Measurements from ENCODE around the gene ACTL8. TPM values are rescaled to one million over a fixed set of nuclear protein-coding genes. Genes with fewer than 3 reads are reported as not detected.

Gene ACTL8
- total and polyA plus RNA-seq, 2 of the 4 experiments (the other 2 are of a cell fraction): under 0.01 to 0.07 TPM

DNA sequence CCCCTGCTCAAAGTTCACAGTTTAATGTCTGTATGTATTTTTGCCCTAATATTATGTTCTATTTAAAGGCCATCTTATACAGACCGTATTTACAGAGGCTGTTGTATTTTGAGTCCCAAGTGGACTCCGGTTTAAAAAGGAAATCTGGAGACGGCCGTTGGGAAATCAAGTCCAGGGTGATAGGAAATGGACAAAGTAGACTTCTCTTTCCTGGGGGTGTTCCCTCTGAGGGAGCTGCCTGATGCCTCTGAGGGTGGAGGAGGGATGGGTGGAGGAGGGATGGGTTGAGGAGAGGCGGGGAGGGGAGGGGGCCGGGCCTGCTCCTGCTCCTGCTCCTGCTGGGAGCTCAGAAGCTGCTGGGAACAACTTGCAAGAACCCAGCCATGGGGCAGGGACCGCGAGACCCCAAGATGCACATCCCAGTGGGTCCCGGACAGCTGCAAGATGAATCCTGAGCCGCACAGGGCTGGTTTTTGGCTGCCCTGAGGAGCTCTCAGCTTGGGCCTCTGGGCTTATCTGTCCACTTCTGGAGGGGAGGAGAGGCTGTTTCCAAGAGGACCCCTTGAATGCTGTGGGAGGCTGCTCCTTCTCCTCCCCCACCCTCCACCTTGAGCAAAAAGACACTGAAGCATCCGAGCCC, 12.0 kb upstream of the ACTL8 start:
- Histone ChIP-seq H3K27me3 (ENCODE audit: control insufficient read depth, insufficient read depth, low read length) (peaks cover 23% of the 10 kb centered on the region; the same call in 1 of the 2 replicates), H3K9me1 (ENCODE audit: insufficient read depth, low read length) (no peaks in the 10 kb centered on the region), H4K8ac (ENCODE audit: low read depth in 2 of 2, low read length in 2 of 2) (no peak overlapping the region), H2BK15ac (ENCODE audit: low read depth, low read length) (no peak overlapping the region), H2BK120ac (ENCODE audit: low read depth, low read length) (no peak overlapping the region), H3K79me1 (ENCODE audit: low read depth in 1 of 2, low read length in 2 of 2) (no peaks in the 10 kb centered on the region), H3K4me3 (ENCODE audit: insufficient read depth, low read depth, low read length) (no peak overlapping the region), H3K4me2 (ENCODE audit: low read depth, low read length) (no peak overlapping the region), H3K4ac (ENCODE audit: low read depth, low read length) (no peak overlapping the region), H3K4me1 (ENCODE audit: control insufficient read depth, insufficient read depth, low read length) (no peaks in the 10 kb centered on the region), H4K5ac (ENCODE audit: low read depth, low read length) (no peak overlapping the region), H3K23ac (ENCODE audit: low read depth, low read length) (no peak overlapping the region), H3K14ac (replicated peaks; ENCODE audit: low read depth, low read length) (no peak overlapping the region), H3K27ac (ENCODE audit: insufficient read depth, low read length) (no peak overlapping the region), H2AK9ac (replicated peaks; ENCODE audit: low read depth, low read length, poor library complexity) (no peak overlapping the region), H3K9me3 (ENCODE audit: control insufficient read depth, insufficient read depth, low read length) (no peaks in the 10 kb centered on the region), H2BK20ac (ENCODE audit: low read depth, low read length) (no peak overlapping the region), H2BK5ac (ENCODE audit: low read depth, low read length, poor library complexity, severe bottlenecking) (no peak overlapping the region), H2AFZ (replicated peaks; ENCODE audit: low read length, poor library complexity) (no peak overlapping the region), H3K36me3 (ENCODE audit: control insufficient read depth, insufficient read depth, low read length) (no peaks in the 10 kb centered on the region), H3K18ac (ENCODE audit: low read depth, low read length) (no peak overlapping the region), H2AK5ac (ENCODE audit: low read depth, low read length) (no peak overlapping the region), H4K20me1 (ENCODE audit: insufficient read depth, low read length) (no peaks in the 10 kb centered on the region), H4K91ac (ENCODE audit: insufficient read depth, low read depth, low read length) (no peak overlapping the region), H3K9ac (ENCODE audit: low read depth, low read length) (no peak overlapping the region), H3K56ac (ENCODE audit: extremely low read depth, insufficient read depth, low read length) (no peak overlapping the region)
- no peak for TF ChIP-seq MXI1 (IDR thresholded peaks at IDR 0.05; ENCODE audit: borderline replicate concordance, low read depth, low read length)
- dilution Hi-C loops (cut with HindIII; ENCODE audit: low sequenced_read_pairs, unreplicated experiment): no loop called here
- POLR2A ChIA-PET (ENCODE audit: unreplicated experiment): no interaction called here
- BruUV-seq (replicated peaks): no TSS peak
- WGBS, 2 experiments (ENCODE audit: extremely low coverage in 2 of 2, insufficient read length in 1 of 2): 11% methylated on average over 3 of the region's 11 CpGs; no CpG with 5 or more reads in 1 of the 2 experiments
- DNase-seq (no peak), ATAC-seq (ENCODE audit: low read depth) (peak; percentile 17; the same call in 1 of the 2 replicates)
- CTCF ChIA-PET: no interaction called here
- in situ Hi-C loops (cut with MboI; ENCODE audit: low sequenced_read_pairs): no loop called here
- intact Hi-C loops (cut with micrococcal nuclease): no loop called here

Measured in IMR-90 (cell line).